ENCODE data around the gene KIF26B. TPM values are rescaled to one million over a fixed set of nuclear protein-coding genes. Genes with fewer than 3 reads are reported as not detected.
A peak's percentile ranks its signal among the peaks of the same experiment; 100 is the strongest.

KIF26B gene
- under 1 TPM in 2 of 6 donors, not detected in 4; 0.01 to 0.04 TPM for polyA plus RNA-seq (ENCODE audit: low read depth in 6 of 6)

DNA sequence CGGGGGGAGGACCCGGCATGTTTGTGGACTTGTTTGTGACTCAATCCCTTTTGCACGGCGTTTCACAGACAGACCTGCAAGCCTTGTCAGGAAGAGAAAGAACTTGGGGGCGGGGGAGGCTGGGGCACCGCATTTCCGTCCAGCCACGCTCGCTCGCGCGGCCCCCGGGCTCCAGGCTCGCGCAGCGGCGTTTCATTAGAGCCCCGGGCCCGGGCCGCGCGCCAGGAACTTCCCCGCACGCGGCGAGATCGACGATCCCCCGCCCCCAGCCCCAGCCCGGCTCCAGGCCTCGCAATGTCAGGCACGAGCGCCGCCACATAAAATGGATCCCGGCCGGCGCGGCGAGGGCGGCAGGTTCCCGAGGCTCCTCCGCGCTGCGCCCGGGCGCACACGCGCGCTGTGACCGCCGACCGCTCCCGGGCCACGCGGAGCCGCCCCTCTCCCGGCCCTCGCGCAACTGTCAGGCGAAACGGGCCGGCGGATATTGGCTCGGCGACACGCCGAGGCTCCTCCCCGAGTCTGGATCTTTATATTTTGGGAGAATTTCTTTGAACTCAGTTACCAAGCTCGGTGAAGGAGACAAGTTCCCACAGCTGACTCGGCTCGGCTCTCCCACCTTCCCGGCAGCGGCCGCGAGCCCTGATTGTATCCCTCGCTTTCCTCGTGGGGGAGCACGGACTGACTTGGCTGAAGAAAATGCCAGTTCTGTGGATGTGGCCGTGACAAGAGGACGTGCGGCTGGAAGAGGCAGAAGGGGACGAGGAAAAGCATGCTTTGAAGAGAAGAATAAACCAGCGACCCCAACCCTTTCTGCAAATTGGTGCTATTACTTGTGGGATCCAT is at the start of gene KIF26B:
Gene KIF26B, plus strand, starts transcription at position 557 of the 843 bp plus-strand sequence. CDS start 440 bp downstream, outside the sequence.
- ATAC-seq (ENCODE audit: low read depth in 2 of 2) = no peak
- H3K4me3 Mint-ChIP-seq = peak within 1 kb of the TSS; percentile 89 to 96 (median 92)
- no peaks in the 10 kb centered on the region for H3K36me3 Mint-ChIP-seq
- peaks cover 19 to 38% (median 28%) of the 10 kb centered on the region in 3 donors for H3K4me1 Mint-ChIP-seq
- H3K27me3 Mint-ChIP-seq = peaks cover 61 to 83% (median 62%) of the 10 kb centered on the region in 3 donors
- DNase-seq = peak; percentile 13
- peaks cover 2 to 9% (median 5%) of the 10 kb centered on the region in 7 donors for H3K9me3 Mint-ChIP-seq
- peak within 1 kb of the TSS in 1 of 6 donors; percentile 51 for H3K27ac Mint-ChIP-seq

DNA sequence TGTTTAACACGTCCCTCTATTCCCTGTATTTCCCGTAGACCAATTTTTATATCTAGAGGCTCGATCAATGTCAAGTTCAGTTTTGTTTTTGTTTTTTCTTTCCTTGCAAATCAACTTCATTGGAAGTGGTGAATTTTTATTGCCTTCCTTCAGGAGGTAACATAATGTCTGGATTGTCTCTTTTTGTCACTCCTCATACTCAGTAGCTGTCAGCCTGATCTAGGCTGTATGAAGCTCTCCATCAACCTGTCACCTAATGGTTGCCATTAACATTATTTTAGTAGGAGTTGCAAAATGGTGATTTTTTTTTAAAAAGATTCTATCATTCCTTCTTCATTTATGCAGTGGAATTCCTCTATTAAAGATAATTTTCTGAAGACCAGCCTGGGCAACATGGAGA is 49.7 kb upstream of the KIF26B start:
- H3K27ac Mint-ChIP-seq = no peak overlapping the region
- H3K4me1 Mint-ChIP-seq = peaks cover 0 to 6% (median 0%) of the 10 kb centered on the region in 3 donors
- ATAC-seq (ENCODE audit: low read depth in 2 of 2) = no peak
- H3K36me3 Mint-ChIP-seq = peaks cover 4 to 10% of the 10 kb centered on the region in 2 donors
- peaks cover 0 to 5% (median 0%) of the 10 kb centered on the region in 7 donors for H3K9me3 Mint-ChIP-seq
- H3K4me3 Mint-ChIP-seq = no peak overlapping the region
- no peaks in the 10 kb centered on the region for H3K27me3 Mint-ChIP-seq
- DNase-seq = no peak

DNA sequence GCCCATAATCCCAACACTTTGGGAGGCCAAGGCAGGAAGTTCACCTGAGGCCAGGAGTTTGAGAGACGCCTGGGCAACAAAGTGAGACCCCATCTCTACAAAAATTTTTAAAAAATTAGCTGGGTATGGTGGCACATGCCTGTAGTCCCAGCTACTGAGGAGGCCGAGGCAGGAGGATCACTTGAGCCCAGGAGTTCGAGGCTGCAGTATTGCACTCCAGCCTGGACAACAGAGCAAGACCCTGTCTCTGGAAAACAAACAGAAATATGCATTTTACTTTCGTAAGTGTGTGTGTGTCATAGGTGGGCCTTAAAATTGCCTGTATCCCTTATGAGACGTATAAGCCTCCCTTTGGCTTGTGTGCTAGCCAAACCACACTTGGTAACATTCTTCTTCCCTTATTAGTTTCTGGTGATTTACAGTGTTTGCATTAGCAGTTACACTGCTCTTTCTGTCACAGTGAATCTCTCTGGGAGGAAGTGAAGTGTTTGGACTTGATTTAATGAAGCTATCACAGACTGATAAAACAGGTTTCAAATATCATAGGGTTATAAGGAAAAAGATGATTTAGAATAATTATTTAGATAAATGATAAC is 48.9 kb upstream of the KIF26B start:
- peaks cover 0 to 6% (median 0%) of the 10 kb centered on the region in 3 donors for H3K4me1 Mint-ChIP-seq
- H3K9me3 Mint-ChIP-seq = peaks cover 0 to 5% (median 0%) of the 10 kb centered on the region in 7 donors
- no peak for ATAC-seq (ENCODE audit: low read depth in 2 of 2)
- H3K27ac Mint-ChIP-seq = no peak overlapping the region
- H3K27me3 Mint-ChIP-seq = no peaks in the 10 kb centered on the region
- DNase-seq = no peak
- no peak overlapping the region for H3K4me3 Mint-ChIP-seq
- peaks cover 4 to 10% of the 10 kb centered on the region in 2 donors for H3K36me3 Mint-ChIP-seq

DNA sequence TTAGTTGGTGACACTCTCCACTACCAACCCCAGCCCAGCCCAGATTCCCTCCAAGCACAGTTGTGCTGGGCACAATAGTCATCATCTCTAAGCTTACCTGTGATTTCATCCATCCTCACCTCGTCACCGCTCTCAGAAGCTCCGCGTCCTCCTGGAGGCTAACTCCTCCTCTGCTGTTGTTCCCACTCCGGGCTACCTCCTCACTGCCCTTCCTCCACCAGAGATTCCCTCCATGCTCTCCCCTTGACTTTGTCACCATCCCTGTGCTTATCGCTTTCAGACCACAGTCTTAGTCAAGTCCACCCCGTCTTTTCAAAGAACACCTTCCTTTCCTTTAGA is 47.0 kb upstream of the KIF26B start:
- no peak overlapping the region for H3K27ac Mint-ChIP-seq
- H3K4me3 Mint-ChIP-seq = no peak overlapping the region

DNA sequence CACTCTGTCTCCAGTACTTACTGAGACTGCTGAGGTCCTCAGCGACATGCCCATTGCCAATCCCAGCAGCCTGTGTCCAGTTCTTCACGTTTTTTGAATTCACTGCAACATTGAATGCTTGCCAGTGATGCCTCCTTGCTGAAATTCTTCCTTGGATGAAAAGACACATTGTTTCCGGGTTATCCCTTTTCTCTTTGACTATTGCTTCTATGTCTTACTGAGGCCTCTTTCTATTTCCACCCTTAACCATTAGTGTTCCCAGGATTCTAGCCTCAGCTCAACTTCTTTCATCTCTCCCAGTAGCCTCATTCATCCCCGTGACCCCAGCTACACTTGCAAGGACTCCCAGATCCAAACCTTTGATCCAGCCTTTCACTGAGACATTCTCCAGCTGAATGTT is 46.5 kb upstream of the KIF26B start:
- no peak for DNase-seq
- peaks cover 0 to 5% (median 0%) of the 10 kb centered on the region in 7 donors for H3K9me3 Mint-ChIP-seq
- no peak overlapping the region for H3K27ac Mint-ChIP-seq
- H3K36me3 Mint-ChIP-seq = peaks cover 4 to 10% of the 10 kb centered on the region in 2 donors
- H3K4me1 Mint-ChIP-seq = peaks cover 0 to 6% (median 0%) of the 10 kb centered on the region in 3 donors
- no peaks in the 10 kb centered on the region for H3K27me3 Mint-ChIP-seq
- no peak for ATAC-seq (ENCODE audit: low read depth in 2 of 2)
- H3K4me3 Mint-ChIP-seq = no peak overlapping the region

More for the DNA sequence above, 47.0 kb upstream of the KIF26B start:
- DNase-seq (no peak), ATAC-seq (ENCODE audit: low read depth in 2 of 2) (no peak)
- Mint-ChIP-seq H3K27me3 (no peaks in the 10 kb centered on the region), H3K36me3 (peaks cover 4 to 10% of the 10 kb centered on the region in 2 donors), H3K4me1 (peaks cover 0 to 6% (median 0%) of the 10 kb centered on the region in 3 donors), H3K9me3 (peaks cover 0 to 5% (median 0%) of the 10 kb centered on the region in 7 donors)

DNA sequence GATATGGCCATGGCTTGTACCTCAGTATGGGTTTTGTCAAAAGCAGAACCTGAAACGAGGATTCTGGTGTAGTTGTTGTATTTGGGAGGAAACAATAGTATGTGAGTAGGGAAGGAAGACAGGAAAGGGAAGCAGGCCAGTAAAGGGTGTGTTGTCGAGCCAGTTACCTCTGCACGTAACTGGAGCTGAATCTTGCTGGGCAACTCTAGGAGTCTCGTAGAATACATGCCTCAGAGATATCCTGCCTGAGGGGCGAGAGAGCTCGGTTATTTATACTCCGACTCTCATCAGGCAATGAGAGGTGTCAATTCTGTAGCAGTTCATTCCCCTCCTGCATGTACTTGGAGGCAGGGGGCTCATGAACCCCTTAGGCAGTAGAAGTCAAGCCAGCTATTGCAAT is 45.9 kb upstream of the KIF26B start:
- no peak for ATAC-seq (ENCODE audit: low read depth in 2 of 2)
- no peak for DNase-seq
- no peak overlapping the region for H3K27ac Mint-ChIP-seq
- H3K36me3 Mint-ChIP-seq = peaks cover 4 to 10% of the 10 kb centered on the region in 2 donors
- peaks cover 0 to 6% (median 0%) of the 10 kb centered on the region in 3 donors for H3K4me1 Mint-ChIP-seq
- peaks cover 0 to 5% (median 0%) of the 10 kb centered on the region in 7 donors for H3K9me3 Mint-ChIP-seq
- no peaks in the 10 kb centered on the region for H3K27me3 Mint-ChIP-seq
- no peak overlapping the region for H3K4me3 Mint-ChIP-seq

DNA sequence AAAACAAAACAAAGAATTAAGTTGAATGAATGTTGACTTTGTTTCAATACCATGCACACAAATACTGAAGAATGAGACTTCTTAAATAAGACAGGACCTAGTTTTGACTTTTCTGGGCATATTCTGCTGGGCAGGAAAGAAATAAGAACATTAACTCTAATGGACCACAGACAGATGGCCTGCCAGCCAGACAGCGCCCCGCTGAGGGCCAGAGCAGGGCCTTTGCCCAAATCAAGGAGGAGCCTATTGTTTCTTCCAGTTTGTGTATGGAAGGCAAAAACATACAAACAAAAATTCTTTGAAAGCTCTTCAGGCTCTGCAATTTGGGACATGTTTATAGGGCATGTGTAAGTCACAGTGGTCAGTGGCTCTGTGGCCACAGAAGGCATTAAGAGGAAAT is 44.4 kb upstream of the KIF26B start:
- peak overlapping the region in 1 of 8 donors; percentile 17 for H3K4me3 Mint-ChIP-seq
- ATAC-seq (ENCODE audit: low read depth in 2 of 2) (no peak), DNase-seq (no peak)
- no peaks in the 10 kb centered on the region for H3K27me3 Mint-ChIP-seq
- H3K9me3 Mint-ChIP-seq = no peaks in the 10 kb centered on the region
- peaks cover 0 to 10% of the 10 kb centered on the region in 2 donors for H3K36me3 Mint-ChIP-seq
- no peak overlapping the region for H3K27ac Mint-ChIP-seq
- peaks cover 0 to 6% (median 0%) of the 10 kb centered on the region in 3 donors for H3K4me1 Mint-ChIP-seq

DNA sequence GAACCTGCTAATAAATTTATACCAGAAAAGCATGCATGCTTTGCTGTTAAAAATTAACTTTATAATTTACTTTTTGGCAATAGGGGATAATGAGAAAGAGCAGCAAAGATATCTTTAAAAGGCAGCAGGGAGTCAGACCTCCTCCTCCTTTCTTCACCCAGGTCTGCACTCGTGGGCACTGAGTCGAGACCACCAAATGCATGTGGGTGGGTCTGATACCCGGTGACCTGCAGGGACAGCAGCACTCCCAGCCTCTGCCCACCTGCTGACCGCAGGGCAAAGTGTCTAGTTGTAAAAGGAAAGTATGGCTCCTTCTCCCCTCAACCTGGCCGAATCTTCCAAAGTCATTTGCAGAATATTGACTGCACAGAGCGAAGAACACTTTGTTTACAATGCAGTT is 43.7 kb upstream of the KIF26B start:
- H3K27me3 Mint-ChIP-seq = no peaks in the 10 kb centered on the region
- no peak overlapping the region for H3K4me3 Mint-ChIP-seq
- H3K4me1 Mint-ChIP-seq = peaks cover 0 to 6% (median 0%) of the 10 kb centered on the region in 3 donors
- DNase-seq (no peak), ATAC-seq (ENCODE audit: low read depth in 2 of 2) (no peak)
- H3K9me3 Mint-ChIP-seq = no peaks in the 10 kb centered on the region
- no peak overlapping the region for H3K27ac Mint-ChIP-seq
- peaks cover 0 to 10% of the 10 kb centered on the region in 2 donors for H3K36me3 Mint-ChIP-seq

DNA sequence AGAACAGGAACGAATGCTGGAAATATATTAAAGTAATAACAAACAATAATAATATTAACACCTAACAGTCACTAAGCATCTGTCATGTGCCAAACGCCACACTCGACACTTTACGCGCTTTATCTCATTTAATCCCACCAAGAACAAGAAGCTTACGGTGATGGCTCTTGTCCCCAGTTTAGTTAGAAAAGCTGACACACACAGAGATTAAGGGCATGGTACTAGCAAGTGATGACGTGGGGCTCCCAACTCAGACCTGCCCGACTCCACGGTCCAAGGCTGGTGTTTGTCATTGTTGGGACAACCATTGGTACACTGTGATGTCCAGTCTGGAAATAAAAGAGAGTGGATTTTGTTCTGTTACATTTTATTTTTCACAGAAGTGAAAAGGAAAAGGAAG is 41.1 kb upstream of the KIF26B start:
- no peak for ATAC-seq (ENCODE audit: low read depth in 2 of 2)
- Mint-ChIP-seq H3K27ac (no peak overlapping the region), H3K4me1 (no peaks in the 10 kb centered on the region), H3K4me3 (no peak overlapping the region), H3K36me3 (no peaks in the 10 kb centered on the region), H3K9me3 (no peaks in the 10 kb centered on the region), H3K27me3 (no peaks in the 10 kb centered on the region)
- DNase-seq = no peak

DNA sequence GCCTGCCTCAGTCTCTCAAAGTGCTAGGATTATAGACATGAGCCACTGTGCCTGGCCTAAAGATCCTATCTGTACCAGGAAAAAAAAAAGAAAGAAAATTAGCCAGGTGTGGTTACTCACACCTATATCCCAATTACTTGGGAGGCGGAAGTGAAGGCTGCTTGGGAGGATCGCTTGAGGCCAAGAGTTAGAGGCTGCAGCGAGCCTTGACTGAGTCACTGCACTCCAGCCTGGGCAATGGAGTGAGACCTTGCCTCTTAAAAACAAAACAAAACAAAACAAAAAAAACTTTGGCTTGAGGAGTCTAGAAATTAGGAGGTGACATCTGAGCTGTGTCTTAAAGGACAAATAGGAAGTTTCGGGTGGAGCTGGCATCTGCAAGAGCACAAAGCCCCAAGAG is 38.7 kb upstream of the KIF26B start:
- Mint-ChIP-seq H3K27ac (no peak overlapping the region), H3K4me1 (no peaks in the 10 kb centered on the region), H3K9me3 (peaks cover 0 to 4% (median 0%) of the 10 kb centered on the region in 7 donors), H3K4me3 (no peak overlapping the region), H3K27me3 (no peaks in the 10 kb centered on the region), H3K36me3 (no peaks in the 10 kb centered on the region)
- ATAC-seq (ENCODE audit: low read depth in 2 of 2) (no peak), DNase-seq (no peak)

DNA sequence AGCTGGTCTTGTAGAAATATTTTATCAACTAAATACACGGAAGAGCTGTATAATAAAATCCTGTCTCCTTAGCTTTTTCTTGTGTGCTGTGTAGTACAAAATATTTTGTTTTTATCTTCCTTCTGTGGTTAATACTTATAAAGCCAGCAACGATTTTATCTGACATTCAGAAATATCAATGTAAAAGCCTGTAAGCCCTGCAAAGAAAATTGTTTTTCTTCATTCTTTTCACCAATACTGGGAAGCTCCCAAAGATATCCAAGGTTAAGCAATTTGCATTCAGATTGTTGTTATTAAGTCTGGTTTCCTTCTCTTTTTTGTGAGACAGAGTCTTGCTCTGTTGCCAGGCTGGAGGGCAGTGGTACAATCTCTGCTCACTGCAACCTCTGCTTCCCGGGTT is 38.0 kb upstream of the KIF26B start:
- Mint-ChIP-seq H3K36me3 (no peaks in the 10 kb centered on the region), H3K27me3 (no peaks in the 10 kb centered on the region), H3K4me1 (no peaks in the 10 kb centered on the region), H3K9me3 (peaks cover 0 to 4% (median 0%) of the 10 kb centered on the region in 7 donors), H3K4me3 (no peak overlapping the region), H3K27ac (no peak overlapping the region)
- no peak for ATAC-seq (ENCODE audit: low read depth in 2 of 2)
- DNase-seq = no peak

DNA sequence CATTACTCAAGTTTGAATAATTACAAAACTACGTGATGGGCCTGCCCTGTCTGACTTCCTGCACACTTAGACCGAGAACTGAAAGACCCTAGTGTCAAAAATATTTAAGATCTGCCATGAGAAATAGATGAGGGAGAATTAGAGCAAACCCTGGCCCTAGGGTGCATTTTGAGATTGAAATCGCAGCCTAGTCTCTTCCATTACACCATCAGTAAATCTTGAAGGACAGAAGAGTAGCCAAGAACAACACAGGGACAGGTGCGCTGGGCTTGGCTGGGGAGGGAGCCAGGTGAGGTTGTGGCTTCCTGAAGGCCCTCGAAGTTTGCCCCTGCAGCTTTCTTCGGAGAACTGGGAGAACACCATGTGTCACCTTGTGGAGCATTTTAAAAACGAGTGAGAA is 36.7 kb upstream of the KIF26B start:
- Mint-ChIP-seq H3K27me3 (no peaks in the 10 kb centered on the region), H3K4me1 (no peaks in the 10 kb centered on the region), H3K27ac (no peak overlapping the region), H3K36me3 (no peaks in the 10 kb centered on the region), H3K9me3 (peaks cover 0 to 4% (median 0%) of the 10 kb centered on the region in 7 donors), H3K4me3 (no peak overlapping the region)
- no peak for ATAC-seq (ENCODE audit: low read depth in 2 of 2)
- DNase-seq = no peak

DNA sequence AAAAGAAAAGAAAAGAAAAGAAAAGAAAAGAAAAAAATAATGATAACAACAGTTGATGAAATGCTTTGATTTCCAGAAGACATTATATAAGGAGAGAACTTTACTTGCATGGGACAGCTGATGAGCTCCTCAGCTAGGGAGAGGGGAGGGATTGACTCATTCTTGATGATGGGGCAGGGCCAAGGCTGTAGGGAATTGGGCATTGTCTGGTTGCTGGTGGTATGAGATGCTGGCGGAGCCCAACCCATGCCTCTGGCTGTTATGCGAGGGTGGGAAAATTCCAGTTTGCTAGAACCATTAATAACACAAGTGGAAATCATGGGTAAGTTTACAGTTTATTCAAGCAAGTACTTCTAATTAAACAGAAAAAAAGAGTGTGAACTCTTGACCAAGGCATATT is 36.0 kb upstream of the KIF26B start:
- H3K36me3 Mint-ChIP-seq = no peaks in the 10 kb centered on the region
- ATAC-seq (ENCODE audit: low read depth in 2 of 2) (no peak), DNase-seq (no peak)
- peak overlapping the region in 1 of 6 donors; percentile 78 for H3K27ac Mint-ChIP-seq
- H3K27me3 Mint-ChIP-seq = no peaks in the 10 kb centered on the region
- H3K4me1 Mint-ChIP-seq = no peaks in the 10 kb centered on the region
- no peak overlapping the region for H3K4me3 Mint-ChIP-seq
- H3K9me3 Mint-ChIP-seq = peaks cover 0 to 4% (median 0%) of the 10 kb centered on the region in 7 donors

DNA sequence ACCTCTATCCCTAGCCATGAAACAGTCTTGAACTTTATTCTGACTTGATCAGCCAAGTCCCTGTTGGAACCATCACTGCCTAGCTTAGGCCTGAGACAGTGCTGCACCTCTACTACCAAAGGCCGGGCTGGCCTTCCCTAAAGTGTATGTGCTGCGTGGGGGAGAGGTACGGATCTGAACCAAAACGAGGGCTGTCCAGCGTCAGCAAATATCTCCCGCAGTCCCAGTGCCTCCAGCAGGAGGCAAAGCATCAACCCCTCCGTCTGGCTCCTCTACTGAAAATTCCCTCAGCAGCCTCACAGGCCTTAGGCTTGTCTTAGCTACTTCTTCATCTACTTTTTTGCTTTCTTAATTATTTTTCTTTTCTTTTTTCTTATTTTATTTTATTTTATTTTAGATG is 33.3 kb upstream of the KIF26B start:
- peaks cover 0 to 8% of the 10 kb centered on the region in 2 donors for H3K36me3 Mint-ChIP-seq
- H3K4me3 Mint-ChIP-seq = no peak overlapping the region
- H3K27me3 Mint-ChIP-seq = no peaks in the 10 kb centered on the region
- peaks cover 0 to 6% (median 0%) of the 10 kb centered on the region in 7 donors for H3K9me3 Mint-ChIP-seq
- DNase-seq = no peak
- peaks cover 0 to 5% (median 0%) of the 10 kb centered on the region in 3 donors for H3K4me1 Mint-ChIP-seq
- no peak for ATAC-seq (ENCODE audit: low read depth in 2 of 2)
- no peak overlapping the region for H3K27ac Mint-ChIP-seq

Measured in naive B cell (primary cell).